Midbrain (tissue), 1 donor: ENCODE measurements around the gene ATG4C.

Experiments used
- DNase-seq: peaks from one replicate; lab custom pipeline; 2025; lab: John Stamatoyannopoulos, UW

Gene ATG4C

DNA sequence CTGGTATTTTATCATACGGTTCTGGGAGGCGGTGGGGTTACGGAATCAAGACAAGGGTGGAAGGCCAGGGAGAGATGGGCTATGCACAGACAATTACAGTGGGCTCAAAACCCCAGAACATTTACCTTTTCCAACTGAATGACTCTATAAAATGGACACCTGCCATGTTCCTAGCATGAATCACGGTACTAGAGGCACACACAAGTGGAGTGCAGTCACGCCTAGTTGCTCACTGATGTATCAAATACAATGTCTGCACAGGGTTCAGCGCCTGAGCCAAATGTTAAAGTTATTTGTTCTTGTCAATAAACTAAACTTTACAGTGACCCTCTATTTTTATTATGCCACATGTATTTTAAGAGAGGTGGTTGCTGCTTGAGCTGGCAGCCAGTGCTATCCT is 121.4 kb downstream of the ATG4C start:
- DNase-seq = no peak

- DNase-seq = no peak
Measured at GRCh38 chr1:62905872-62906271, 121.9 kb downstream of the ATG4C start.

DNA sequence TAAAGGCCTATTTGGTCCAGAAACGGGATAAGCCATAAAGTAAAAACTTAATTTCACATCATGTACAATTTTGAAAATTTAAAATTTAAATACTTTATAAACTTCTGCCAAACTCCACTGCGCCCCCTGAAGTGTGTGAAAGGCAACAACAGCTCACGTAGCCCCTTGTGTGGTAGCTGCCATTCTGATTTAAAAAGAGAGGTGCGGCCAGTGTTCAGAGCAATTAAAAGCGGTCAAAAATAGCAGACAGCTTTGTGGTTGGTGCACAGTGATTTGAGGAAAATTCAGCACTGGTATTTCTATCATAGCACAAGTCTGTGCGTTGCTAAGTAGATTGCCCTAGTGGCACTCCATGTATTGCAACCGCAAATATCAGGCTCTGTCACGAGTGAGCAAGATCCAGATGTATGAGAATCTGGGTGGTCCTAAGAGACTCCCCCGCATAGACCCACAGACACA is 122.5 kb downstream of the ATG4C start:
- DNase-seq = no peak

- no peak for DNase-seq
Measured at GRCh38 chr1:62908168-62908695, 124.3 kb downstream of the ATG4C start.

DNA sequence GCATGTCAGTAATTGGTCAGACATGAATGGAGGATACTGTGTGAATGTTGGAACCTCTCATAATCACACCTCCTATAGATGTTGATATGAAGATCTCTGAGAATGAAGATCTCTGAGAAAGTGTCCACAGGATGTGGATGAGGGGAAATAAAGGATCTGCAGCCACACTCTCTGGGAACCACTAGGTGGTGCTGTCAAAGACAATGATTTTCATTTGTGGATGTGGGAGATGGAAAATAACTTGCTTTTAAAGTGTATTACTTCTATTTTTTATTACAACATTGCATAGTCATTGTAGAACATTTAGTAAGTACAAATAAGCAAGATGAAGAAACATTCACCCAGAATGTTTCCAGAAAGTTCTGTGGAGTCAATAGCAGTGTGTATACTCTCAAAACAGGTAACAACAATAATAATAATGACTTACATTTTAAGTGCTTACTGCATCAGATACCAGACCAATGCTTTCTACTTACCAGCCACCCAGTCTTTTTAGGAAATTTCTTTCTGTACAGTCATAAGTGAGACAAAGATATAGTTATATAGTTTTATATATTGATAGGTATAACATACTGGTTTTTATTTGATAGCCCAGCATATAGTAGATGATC is 128.2 kb downstream of the ATG4C start:
- no peak for DNase-seq
